Trophoblast cell (in vitro differentiated cells and primary cell): Measurements from ENCODE around the gene ASIC3.

ENCODE experiments used
- DNase-seq, 2 donors: peaks; one replicate each; pipeline ENCODE4 v3.0.0-alpha.2; 2016
- H2AFZ ChIP-seq: 2 replicates; pipeline ENCODE4 v1.6.1; 2013; ENCODE audit warnings: low read length, moderate library complexity, mild to moderate bottlenecking; ENCODE audit not compliant: insufficient read depth, poor library complexity
- H2AK5ac ChIP-seq: 2 replicates; pipeline ENCODE4 v1.6.1; 2013; ENCODE audit warnings: mild to moderate bottlenecking, low read length
- H2BK120ac ChIP-seq: 2 replicates; pipeline ENCODE4 v1.6.1; 2013; ENCODE audit warnings: low read length, mild to moderate bottlenecking, moderate library complexity; ENCODE audit not compliant: insufficient read depth, poor library complexity
- H2BK12ac ChIP-seq: 2 replicates; pipeline ENCODE4 v1.6.1; 2013; ENCODE audit warnings: mild to moderate bottlenecking, low read length, moderate library complexity
- H2BK5ac ChIP-seq: 2 replicates; pipeline ENCODE4 v1.6.1; 2013; ENCODE audit warnings: low read length, low read depth, moderate library complexity, mild to moderate bottlenecking; ENCODE audit not compliant: poor library complexity
- H3K14ac ChIP-seq: 2 replicates; pipeline ENCODE4 v1.6.1; 2013; ENCODE audit warnings: mild to moderate bottlenecking, low read length
- H3K18ac ChIP-seq: 2 replicates; pipeline ENCODE4 v1.6.1; 2013; ENCODE audit warnings: mild to moderate bottlenecking, low read length
- H3K23ac ChIP-seq: 2 replicates; pipeline ENCODE4 v1.6.1; 2013; ENCODE audit warnings: low read length
- H3K27ac ChIP-seq: 2 replicates; pipeline ENCODE4 v1.5.1; 2013; ENCODE audit warnings: low read depth, mild to moderate bottlenecking, inconsistent platforms, low read length, moderate library complexity
- H3K27me3 ChIP-seq: 2 replicates; pipeline ENCODE4 v1.6.1; 2013; ENCODE audit warnings: inconsistent platforms, mild to moderate bottlenecking, low read length, moderate library complexity; ENCODE audit not compliant: insufficient read depth
- H3K36me3 ChIP-seq, 2 experiments: 1 replicate in 1 of 2; 2 replicates in 1 of 2; pipeline ENCODE4 v1.6.1; 2013; ENCODE audit warnings: low read length in 2 of 2, mild to moderate bottlenecking in 2 of 2, moderate library complexity in 1 of 2; ENCODE audit not compliant: insufficient read depth in 2 of 2, control insufficient read depth in 1 of 2
- H3K4ac ChIP-seq: 2 replicates; pipeline ENCODE4 v1.6.1; 2013; ENCODE audit warnings: low read depth, mild to moderate bottlenecking, low read length, moderate library complexity
- H3K4me1 ChIP-seq, 2 experiments: 1 replicate in 1 of 2; 2 replicates in 1 of 2; pipeline ENCODE4 v1.6.1; 2013; ENCODE audit warnings: low read length in 2 of 2, mild to moderate bottlenecking in 2 of 2, moderate library complexity in 1 of 2; ENCODE audit not compliant: insufficient read depth in 2 of 2, control insufficient read depth in 1 of 2
- H3K4me2 ChIP-seq: 2 replicates; pipeline ENCODE4 v1.6.1; 2013; ENCODE audit warnings: inconsistent platforms, mild to moderate bottlenecking, low read length, moderate library complexity
- H3K4me3 ChIP-seq: 2 replicates; pipeline ENCODE4 v1.5.1; 2013; ENCODE audit warnings: mild to moderate bottlenecking, low read depth, low read length, inconsistent platforms
- H3K79me1 ChIP-seq: one replicate; pipeline ENCODE4 v1.6.1; 2013; ENCODE audit warnings: low read length
- H3K79me2 ChIP-seq: 2 replicates; pipeline ENCODE4 v1.6.1; 2013; ENCODE audit warnings: low read length, mild to moderate bottlenecking; ENCODE audit not compliant: control insufficient read depth, insufficient read depth, poor library complexity
- H3K9ac ChIP-seq: 2 replicates; pipeline ENCODE4 v1.6.1; 2013; ENCODE audit warnings: mild to moderate bottlenecking, low read length
- H3K9me3 ChIP-seq: 2 replicates; pipeline ENCODE4 v1.6.1; 2013; ENCODE audit warnings: low read depth, mild to moderate bottlenecking, control low read depth, inconsistent platforms, low read length; ENCODE audit not compliant: insufficient read depth
- H4K12ac ChIP-seq: 2 replicates; pipeline ENCODE4 v1.6.1; 2013; ENCODE audit warnings: low read depth, mild to moderate bottlenecking, low read length, moderate library complexity
- H4K8ac ChIP-seq: 2 replicates; pipeline ENCODE4 v1.6.1; 2013; ENCODE audit warnings: low read depth, mild to moderate bottlenecking, low read length, moderate library complexity
- H4K91ac ChIP-seq: one replicate; pipeline ENCODE4 v1.6.1; 2013; ENCODE audit warnings: low read depth, mild to moderate bottlenecking, low read length, moderate library complexity
- WGBS: extraction: QIAGEN DNeasy Blood & Tissue Kit; methylation state at CpG from one replicate; pipeline ENCODE4 v1.1.7; 2013; ENCODE audit warnings: missing lambda C conversion rate; ENCODE audit not compliant: insufficient read length, insufficient coverage; ENCODE audit errors: extremely low coverage; 5-methylcytosine and 5-hydroxymethylcytosine counted together

ASIC3 gene

DNA sequence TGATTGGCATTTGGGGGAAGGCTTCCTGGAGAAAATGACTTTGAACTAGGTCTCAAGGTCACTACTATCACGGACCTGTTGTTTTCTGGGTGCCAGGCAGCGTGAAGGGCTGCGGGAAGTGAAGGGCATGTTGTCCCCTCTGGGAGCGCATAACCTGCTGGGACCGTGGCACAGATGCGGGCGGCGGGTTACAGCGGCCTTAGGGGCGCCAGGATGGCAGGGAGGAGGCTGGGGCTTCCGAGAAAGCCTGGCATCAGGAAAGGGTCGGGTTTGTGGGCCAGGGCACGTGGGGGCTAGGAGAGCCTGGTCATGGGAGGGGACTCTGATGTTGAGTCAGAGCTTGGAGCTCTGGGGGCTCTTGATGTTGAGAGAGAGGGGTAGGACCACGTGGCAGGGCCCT lies 17.2 kb downstream of the ASIC3 start:
- no peaks in the 10 kb centered on the region for H3K27me3 ChIP-seq
- no peak overlapping the region for H2AFZ ChIP-seq
- H2AK5ac ChIP-seq: no peak overlapping the region
- no CpG with 5 or more reads among the region's 14 CpGs for WGBS
- H2BK5ac ChIP-seq: no peak overlapping the region
- no peak overlapping the region for H2BK12ac ChIP-seq
- no peak overlapping the region for H3K14ac ChIP-seq
- no peak overlapping the region for H3K23ac ChIP-seq
- H3K27ac ChIP-seq: no peak overlapping the region
- DNase-seq: no peak
- peaks cover 22% of the 10 kb centered on the region for H3K79me1 ChIP-seq
- no peak overlapping the region for H4K12ac ChIP-seq
- no peak overlapping the region for H3K4me2 ChIP-seq
- no peak overlapping the region for H2BK120ac ChIP-seq
- H4K91ac ChIP-seq: no peak overlapping the region
- H3K9me3 ChIP-seq: no peaks in the 10 kb centered on the region
- H3K18ac ChIP-seq: peak overlapping the region; percentile 3
- H3K9ac ChIP-seq: no peak overlapping the region
- H3K79me2 ChIP-seq: peaks cover 10% of the 10 kb centered on the region
- H3K4ac ChIP-seq: no peak overlapping the region
- peaks cover 62% of the 10 kb centered on the region in 2 experiments for H3K36me3 ChIP-seq
- no peak overlapping the region for H4K8ac ChIP-seq
- peaks cover 35 to 40% of the 10 kb centered on the region in 2 experiments for H3K4me1 ChIP-seq
- H3K4me3 ChIP-seq: no peak overlapping the region

DNA sequence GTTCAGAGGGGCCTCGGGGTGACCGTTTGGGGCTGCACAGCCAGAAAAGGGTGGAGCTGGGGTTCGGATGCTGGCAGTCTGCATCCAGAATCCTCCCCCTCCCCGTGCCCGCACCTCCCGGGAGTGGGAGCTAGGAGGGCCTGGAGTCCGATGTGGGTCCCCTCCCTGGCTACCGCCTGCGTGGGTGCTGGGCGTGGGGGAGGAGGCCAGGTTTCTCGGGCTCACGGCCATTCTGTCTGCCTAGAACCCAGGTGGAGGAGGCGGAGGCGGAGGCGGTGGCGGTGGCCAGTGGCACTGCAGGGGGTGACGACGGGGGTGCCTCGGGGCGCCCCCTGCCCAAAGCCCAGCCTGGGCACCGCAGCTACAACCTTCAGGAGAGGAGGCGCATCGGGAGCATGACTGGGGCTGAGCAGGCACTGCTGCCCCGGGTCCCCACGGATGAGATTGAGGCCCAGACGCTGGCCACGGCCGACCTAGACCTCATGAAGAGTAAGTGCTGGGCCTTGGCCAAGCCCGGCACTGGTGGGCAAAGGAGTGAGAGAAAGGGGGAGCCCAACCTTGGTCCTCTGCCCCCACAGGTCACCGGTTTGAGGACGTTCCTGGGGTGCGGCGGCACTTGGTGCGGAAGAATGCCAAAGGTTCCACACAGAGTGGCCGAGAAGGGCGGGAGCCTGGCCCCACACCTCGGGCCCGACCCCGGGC lies 18.1 kb downstream of the ASIC3 start:
- no peak overlapping the region for H3K27ac ChIP-seq
- no CpG with 5 or more reads among the region's 39 CpGs for WGBS

DNA sequence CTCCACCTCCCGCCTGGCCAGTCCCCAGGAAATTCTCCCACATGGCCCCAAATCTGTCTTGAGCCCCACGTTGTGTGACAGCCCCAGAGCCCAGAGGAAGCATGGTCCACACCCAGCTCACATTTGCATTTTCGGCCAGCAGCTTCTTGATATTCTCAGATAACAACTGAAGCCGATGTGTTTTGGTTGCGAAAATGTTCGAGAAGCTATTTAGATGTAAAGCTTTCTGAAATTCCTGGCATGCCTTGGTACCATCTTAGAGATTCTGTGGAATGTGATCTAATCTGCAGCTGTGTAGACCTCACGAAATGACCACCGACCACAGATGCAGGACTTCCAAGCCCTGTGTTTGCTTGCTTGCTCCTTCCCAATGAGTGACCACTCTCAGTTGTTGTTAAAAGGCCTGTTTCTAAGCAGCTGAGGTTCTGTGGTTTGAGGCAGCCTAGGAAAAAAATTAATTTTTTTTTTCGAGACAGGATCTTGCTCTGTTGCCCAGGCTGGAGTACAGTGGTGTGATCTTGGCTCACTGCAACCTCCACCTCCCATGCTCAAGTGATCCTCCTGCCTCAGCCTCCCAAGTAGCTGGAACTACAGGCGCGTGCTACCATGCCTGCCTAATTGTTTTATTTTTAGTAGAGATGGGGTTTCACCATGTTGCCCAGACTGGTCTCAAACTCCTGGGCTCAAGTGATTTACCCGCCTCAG lies 19.9 kb downstream of the ASIC3 start:
- WGBS: no CpG with 5 or more reads among the region's 12 CpGs
- Histone ChIP-seq H3K9ac (no peak overlapping the region), H3K4me1 (peaks cover 11 to 18% of the 10 kb centered on the region in 2 experiments), H3K79me1 (peaks cover 10% of the 10 kb centered on the region), H3K23ac (no peak overlapping the region), H3K27me3 (no peaks in the 10 kb centered on the region), H4K8ac (no peak overlapping the region), H4K91ac (no peak overlapping the region), H3K4me3 (no peak overlapping the region), H4K12ac (no peak overlapping the region), H2AFZ (no peak overlapping the region), H3K18ac (peak overlapping the region; percentile 30), H3K27ac (peak overlapping the region; percentile 78), H3K4me2 (peak overlapping the region; percentile 38), H2BK12ac (no peak overlapping the region), H3K14ac (no peak overlapping the region), H3K36me3 (peaks cover 82 to 84% of the 10 kb centered on the region in 2 experiments), H3K79me2 (no peaks in the 10 kb centered on the region), H2BK120ac (peak overlapping the region; percentile 41), H3K4ac (no peak overlapping the region), H2BK5ac (peak overlapping the region; percentile 16), H2AK5ac (no peak overlapping the region), H3K9me3 (no peaks in the 10 kb centered on the region)
- peak in 1 of 2 donors; percentile 75 for DNase-seq

More for the DNA sequence above, 18.1 kb downstream of the ASIC3 start:
- Histone ChIP-seq H3K4me2 (no peak overlapping the region), H3K18ac (peak overlapping the region; percentile 17), H4K91ac (no peak overlapping the region), H2BK5ac (peak overlapping the region; percentile 16), H3K36me3 (peaks cover 71 to 72% of the 10 kb centered on the region in 2 experiments), H3K27me3 (no peaks in the 10 kb centered on the region), H3K9me3 (no peaks in the 10 kb centered on the region), H4K8ac (no peak overlapping the region), H3K4ac (no peak overlapping the region), H2BK12ac (no peak overlapping the region), H3K4me1 (peaks cover 26 to 31% of the 10 kb centered on the region in 2 experiments), H2BK120ac (no peak overlapping the region), H2AFZ (no peak overlapping the region), H3K23ac (no peak overlapping the region), H3K4me3 (no peak overlapping the region), H3K79me2 (peaks cover 6% of the 10 kb centered on the region), H3K14ac (no peak overlapping the region), H2AK5ac (peak overlapping the region; percentile 15), H4K12ac (no peak overlapping the region), H3K79me1 (peaks cover 20% of the 10 kb centered on the region), H3K9ac (no peak overlapping the region)
- no peak for DNase-seq

DNA sequence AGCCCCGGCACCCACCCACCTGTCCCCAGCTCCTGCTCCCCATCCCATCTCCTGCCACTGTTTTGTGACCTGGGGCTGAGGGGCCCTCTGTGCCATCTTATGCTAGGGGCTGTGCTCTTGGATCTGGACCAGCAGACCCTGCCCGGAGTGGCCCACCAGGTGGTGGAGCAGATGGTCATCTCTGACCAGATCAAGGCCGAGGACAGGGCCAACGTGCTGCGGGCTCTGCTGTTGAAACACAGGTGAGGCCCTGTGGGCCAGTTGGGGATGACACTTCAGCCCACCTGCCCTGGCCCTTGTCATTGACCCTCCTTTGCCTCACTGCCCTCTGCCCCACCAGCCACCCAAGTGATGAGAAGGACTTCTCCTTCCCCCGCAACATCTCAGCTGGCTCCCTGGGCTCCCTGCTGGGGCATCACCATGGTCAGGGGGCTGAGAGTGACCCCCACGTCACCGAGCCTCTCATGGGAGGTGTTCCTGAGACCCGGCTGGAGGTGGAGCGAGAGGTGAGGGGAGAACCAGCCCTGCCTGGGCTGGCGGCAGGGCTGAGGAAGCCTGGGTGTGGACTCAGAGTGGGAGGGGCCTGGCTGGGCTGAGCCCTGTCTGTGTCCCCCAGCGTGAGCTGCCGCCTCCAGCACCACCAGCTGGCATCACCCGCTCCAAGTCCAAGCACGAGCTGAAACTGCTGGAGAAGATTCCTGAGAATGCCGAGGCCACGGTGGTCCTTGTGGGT lies 21.7 kb downstream of the ASIC3 start:
- Histone ChIP-seq H3K4me1 (peaks cover 8 to 15% of the 10 kb centered on the region in 2 experiments), H3K4me3 (no peak overlapping the region)
- WGBS: no CpG with 5 or more reads among the region's 17 CpGs

More for the DNA sequence above, 21.7 kb downstream of the ASIC3 start:
- Histone ChIP-seq H4K8ac (peak overlapping the region; percentile 20), H3K4me2 (no peak overlapping the region), H3K27me3 (no peaks in the 10 kb centered on the region), H3K4ac (no peak overlapping the region), H4K12ac (no peak overlapping the region), H3K79me1 (peaks cover 4% of the 10 kb centered on the region), H3K79me2 (no peaks in the 10 kb centered on the region), H2AFZ (no peak overlapping the region), H3K23ac (no peak overlapping the region), H3K36me3 (peaks cover 84 to 89% of the 10 kb centered on the region in 2 experiments), H4K91ac (no peak overlapping the region), H2BK12ac (no peak overlapping the region), H2AK5ac (no peak overlapping the region), H3K14ac (no peak overlapping the region), H3K9ac (no peak overlapping the region), H3K18ac (no peak overlapping the region), H3K27ac (no peak overlapping the region), H2BK120ac (no peak overlapping the region), H2BK5ac (no peak overlapping the region), H3K9me3 (no peaks in the 10 kb centered on the region)
- DNase-seq: no peak
